ENCODE measurements around the gene GPATCH4.
"Not testable (repeated sequence)": the region's sequence is repeated elsewhere in the genome, so short reads cannot be mapped to it uniquely, and the experiment has no call there.

GPATCH4 gene

GRCh38 chr1:156601122-156601830 is at the start of gene GPATCH4:
Gene GPATCH4, minus strand, starts transcription at chr1:156601479.
- peak; percentile 78 to 87 for DNase-seq

- DNase-seq, result no peak
Measured at GRCh38 chr1:156648951-156649350, 47.7 kb upstream of the GPATCH4 start.

DNA sequence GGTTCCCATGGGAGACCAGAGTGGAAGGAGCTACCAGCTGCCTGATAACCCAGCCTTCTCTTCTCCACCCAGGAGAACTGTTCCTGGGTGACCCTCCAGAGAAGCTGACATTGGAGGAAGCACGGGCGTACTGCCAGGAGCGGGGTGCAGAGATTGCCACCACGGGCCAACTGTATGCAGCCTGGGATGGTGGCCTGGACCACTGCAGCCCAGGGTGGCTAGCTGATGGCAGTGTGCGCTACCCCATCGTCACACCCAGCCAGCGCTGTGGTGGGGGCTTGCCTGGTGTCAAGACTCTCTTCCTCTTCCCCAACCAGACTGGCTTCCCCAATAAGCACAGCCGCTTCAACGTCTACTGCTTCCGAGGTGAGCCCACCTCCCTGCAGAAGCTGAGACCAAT is 47.2 kb upstream of the GPATCH4 start:
- DNase-seq, result no peak

- DNase-seq, result no peak
Measured at GRCh38 chr1:156647351-156647750, 46.1 kb upstream of the GPATCH4 start.

DNA sequence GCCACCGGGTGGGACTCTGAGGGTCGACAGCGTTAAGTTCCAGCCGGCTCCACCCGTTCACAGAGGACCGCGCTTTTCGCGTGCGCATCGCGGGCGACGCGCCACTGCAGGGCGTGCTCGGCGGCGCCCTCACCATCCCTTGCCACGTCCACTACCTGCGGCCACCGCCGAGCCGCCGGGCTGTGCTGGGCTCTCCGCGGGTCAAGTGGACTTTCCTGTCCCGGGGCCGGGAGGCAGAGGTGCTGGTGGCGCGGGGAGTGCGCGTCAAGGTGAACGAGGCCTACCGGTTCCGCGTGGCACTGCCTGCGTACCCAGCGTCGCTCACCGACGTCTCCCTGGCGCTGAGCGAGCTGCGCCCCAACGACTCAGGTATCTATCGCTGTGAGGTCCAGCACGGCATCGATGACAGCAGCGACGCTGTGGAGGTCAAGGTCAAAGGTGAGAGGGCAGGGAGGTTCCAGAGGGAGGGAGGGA is 45.5 kb upstream of the GPATCH4 start:
- DNase-seq, result no peak

- DNase-seq, result no peak
Measured at GRCh38 chr1:156645666-156646065, 44.4 kb upstream of the GPATCH4 start.

DNA sequence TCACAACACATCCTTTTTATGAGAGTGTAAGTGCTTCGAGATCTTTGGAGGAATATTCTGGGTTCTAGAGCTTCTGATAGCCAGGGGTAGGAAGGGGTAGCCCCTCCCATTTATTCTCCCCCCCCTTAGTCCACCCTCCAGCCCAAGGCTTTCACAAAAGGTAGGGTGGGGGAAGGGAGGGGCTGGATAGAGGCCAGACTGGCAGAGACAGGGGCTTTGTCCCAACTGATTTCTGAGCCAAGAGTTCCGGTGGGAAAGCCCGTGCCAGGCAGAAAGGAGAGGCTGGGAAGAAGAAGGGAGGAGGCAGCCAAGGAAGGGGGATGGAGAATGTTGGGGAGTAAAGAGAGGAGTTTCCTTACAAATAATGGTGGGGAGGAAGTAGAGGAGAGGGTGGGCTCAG is 43.8 kb upstream of the GPATCH4 start:
- DNase-seq, result no peak

GRCh38 chr1:156644640-156645039 is 43.4 kb upstream of the GPATCH4 start:
- no peak for DNase-seq

GRCh38 chr1:156644146-156644545 is 42.9 kb upstream of the GPATCH4 start:
- no peak for DNase-seq

DNA sequence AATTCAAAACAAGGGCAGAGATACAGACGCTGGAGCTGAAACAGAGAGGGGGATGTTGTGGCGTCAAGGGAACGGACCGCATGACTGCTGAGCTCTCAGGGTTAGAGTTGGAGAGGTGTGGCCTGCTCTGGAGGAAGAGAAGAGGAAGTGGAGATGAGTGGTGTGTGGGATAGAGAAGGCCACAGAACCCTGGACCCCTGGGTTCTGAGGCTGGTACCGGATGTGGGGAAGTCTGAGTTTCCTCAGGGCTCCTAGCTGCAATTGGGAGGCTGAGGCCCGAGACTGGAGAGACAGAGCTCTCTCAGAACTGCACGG is 42.5 kb upstream of the GPATCH4 start:
- peak; percentile 31 to 32 for DNase-seq

DNA sequence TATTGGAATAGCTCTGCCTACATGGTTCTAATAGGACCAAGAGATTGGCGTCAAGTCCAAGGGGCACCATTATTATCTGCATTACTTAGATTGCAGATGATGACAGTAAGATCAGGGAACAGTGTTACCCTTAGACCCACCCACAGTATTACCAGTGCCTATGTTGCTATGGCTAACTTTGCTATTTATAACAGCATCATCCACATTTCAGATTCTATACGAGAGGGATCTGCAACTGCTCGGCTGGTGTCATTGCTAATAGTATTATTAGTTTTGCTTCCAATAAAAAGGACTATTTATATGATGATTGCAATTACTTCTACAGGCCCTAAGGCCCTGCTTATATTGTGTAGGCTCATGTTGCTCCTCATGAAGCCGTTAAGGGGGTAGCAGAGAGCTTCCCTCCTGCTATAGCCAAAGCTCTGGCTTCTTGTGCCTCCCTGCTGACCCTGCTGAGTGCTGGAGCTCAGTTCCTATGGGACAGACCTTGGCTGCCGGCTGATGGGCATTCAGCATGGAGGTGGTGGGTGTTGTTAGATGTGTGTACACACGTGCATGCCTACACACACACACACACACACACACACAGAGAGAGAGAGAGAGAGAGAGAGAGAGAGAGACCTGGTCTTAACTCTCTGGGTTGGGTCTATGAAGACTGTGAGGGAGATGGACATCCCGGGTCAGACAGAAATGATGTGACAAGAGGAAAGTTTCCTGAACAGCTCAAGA is 41.9 kb upstream of the GPATCH4 start:
- DNase-seq, result no peak

DNA sequence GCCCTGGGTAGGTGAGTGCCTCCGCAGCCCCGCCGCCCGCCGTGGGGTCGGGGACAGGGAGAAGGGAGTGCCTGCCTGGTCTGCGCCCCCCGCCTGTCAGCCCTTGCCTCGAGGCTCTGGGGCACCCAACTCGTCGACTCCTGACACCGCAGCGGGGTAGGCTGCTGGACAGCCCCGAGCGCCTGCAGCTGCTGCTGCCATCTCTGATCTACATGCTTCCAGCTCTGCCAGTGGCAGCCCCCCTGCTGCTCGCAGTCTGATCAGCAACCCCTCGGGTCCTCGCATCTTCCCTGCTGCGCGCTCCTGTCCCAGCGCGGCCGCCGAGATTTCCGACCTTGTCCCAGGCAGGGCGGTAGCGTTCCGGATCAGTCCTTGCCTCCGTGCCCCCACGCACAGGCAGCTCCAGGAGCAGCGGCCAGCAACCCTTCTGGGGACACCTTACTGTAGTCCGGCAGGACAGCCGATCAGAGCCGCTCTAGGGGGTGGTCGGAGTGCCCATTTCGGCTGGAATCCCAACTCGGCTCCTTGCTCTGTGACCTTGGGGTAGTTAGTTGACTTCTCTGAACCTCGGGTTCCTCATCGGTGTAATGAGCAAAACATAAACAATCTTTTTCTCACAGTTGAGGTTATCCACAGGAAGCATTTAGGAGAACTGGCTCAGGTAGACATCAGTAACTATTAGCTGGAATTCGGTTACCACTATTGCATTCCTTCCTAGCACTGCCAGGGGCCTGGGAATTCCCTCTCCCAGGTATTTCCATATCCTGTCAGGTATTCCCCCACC is 41.2 kb upstream of the GPATCH4 start:
- DNase-seq, result no peak

DNA sequence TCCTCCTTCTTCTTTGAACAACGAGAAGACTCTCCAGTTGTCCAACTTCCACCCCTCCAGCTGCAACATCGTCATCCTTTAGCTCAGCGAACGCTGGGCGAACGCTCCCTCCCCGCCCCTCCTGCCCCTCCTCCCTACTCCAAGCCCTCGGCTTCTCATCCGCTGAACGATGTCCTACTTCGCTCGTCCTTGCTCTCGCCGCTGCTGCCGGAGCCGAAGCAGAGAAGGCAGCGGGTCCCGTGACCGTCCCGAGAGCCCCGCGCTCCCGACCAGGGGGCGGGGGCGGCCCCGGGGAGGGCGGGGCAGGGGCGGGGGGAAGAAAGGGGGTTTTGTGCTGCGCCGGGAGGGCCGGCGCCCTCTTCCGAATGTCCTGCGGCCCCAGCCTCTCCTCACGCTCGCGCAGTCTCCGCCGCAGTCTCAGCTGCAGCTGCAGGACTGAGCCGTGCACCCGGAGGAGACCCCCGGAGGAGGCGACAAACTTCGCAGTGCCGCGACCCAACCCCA is 40.5 kb upstream of the GPATCH4 start, which contains the start of gene BCAN:
Gene BCAN (plus strand): TSS at position 357 of the 504 bp plus-strand sequence. CDS start 3,938 bp downstream, outside the sequence.
- DNase-seq, result peak in 1 of 2 donors; percentile 30

DNA sequence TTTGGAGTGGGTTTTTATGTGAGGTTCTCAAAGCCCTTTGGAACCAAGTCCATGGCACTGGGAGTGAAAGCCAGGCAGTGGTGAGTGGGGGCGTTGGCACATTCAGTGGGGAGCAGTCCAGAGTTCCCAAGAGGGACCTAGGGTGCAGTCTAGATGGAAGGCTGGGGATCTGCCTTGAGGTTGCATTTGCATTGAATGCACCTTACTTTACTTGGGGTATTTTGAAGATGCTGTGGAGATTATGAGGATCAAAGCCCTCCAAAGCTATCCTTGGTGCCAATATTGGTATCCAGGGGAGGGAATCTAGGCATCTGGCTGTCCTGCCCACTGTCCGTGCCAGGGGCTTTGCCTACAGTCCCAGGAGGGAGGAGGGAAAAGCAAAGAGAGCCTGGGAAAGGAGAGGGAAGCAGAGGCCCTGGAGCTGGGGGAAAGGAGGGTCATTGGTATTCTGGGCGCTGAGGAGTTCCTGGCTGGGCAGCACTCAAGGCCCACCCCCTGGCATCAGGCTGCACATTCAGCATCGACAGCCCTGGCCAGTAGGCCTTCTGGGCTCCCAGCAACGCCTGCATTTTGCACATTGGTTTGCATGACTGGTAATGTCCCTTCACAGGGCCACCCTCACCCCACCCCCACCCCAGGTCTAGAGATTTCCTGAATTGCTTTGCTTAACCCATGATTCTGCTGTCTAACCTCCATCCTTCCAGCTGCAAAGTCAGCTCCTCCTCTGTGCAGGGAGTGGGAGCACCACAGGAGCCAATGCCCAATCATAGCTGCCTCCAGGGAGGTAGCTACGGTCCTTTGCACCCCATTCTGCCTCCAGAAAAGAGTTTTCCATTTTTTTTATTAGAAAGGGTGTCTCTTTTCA is 39.8 kb upstream of the GPATCH4 start:
- no peak for DNase-seq

DNA sequence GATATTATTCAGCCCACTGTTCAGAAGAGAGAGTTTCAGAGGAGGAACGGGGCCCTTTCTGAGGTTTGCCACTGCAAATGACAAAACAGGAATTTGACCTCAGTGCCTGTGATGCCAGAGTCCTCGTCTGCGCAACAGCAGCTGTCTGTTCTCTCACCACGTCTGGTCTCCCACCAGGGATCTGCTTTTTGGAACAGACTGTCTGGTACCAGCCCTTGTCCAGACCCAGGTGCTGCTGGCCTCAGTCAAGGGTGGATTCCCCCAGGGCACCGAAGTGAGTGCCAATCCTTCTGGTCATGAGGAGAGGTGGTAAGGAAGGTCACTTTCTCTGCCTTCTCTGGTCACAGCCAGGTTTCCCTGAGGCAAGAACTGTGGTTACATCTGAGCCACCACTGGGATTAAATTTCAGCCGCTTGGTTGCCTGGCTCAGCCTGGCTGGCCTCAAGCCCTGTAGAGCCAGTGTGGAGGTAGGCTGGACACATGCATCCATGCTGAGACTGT is 38.4 kb upstream of the GPATCH4 start:
- DNase-seq, result no peak

DNA sequence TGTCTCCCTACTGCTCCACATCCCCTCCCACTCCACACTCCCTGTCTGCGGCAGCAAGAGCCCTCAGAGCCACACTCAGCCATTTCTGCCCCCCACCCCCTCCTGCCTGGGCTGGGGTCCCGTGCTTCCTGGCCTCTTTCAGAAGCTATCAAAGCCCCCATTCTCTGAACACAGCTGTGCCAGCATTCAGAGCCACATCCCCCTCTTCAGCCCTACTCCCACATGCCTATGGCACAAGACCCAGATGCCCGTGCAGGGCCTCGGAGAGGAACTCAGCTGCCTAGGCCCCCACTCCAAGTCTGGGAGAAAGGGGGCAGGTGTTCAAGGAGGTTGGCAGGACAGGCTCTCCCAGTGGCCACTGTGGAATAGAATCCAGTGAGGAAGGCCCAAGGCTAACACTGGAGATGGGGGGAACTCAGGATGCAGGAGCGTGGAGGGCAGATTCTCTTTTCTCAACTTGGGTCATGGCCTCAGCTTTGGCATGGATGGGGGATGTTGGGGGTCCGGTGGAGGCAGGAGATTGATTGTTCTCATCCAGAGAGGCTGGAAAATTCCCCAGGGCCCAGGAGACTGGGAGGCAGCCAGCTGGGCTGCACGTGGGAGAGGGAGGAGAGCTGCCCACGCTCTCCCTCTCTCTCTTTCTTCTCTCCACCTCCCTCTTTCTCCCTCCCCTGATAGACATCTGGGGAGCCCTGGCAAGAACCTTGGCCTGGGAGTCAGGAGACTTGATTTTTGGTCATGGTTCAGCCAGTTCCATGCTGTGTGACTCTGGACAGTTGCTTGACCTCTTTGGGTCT is 37.1 kb upstream of the GPATCH4 start:
- DNase-seq, result no peak

DNA sequence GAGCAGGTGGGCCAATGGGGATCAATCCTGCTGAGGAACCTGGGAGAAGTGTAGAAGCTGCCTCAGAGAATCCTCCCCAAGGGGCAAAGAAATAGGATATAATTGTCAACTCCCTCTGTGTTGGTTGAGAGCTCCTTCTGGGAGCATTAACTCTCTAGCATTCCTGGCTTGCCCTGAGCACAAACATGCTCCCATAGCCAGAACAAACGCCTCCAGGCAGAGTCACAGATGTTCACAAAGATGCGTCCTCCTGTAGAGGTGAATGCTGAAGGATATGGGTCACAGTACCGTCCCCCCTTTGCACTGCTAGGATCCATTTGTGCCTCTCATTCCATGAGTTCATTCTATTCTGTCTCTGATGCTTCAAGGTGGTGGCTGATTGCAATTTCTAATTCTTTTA is 31.1 kb upstream of the GPATCH4 start:
- DNase-seq, result no peak

GRCh38 chr1:156631152-156631551 is 29.9 kb upstream of the GPATCH4 start:
- DNase-seq, result not testable (repeated sequence)

- DNase-seq, result no peak
Measured at GRCh38 chr1:156629823-156630449, 28.7 kb upstream of the GPATCH4 start.

GRCh38 chr1:156627313-156627880 is 26.1 kb upstream of the GPATCH4 start:
- peak; percentile 38 to 77 for DNase-seq

DNA sequence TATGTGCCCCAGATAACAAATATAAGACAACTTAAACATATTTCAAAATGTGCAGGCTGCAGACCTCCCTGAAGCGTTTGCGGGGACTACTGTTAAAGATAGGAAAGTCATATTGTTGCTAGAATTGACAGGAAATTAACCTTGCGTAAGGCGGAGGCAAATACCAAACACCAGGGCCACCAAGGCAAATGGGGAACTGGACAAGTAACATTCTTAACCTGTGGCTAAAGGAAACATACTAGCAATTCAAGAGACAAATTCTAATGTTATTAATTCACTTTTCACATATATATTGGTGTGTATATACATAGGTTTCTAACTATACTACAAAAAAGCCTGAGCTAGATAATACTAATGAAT is 24.8 kb upstream of the GPATCH4 start:
- DNase-seq, result no peak
